ENCODE data around the gene ADAMTS15. TPM values are rescaled to one million over a fixed set of nuclear protein-coding genes. Genes with fewer than 3 reads are reported as not detected.

ADAMTS15 gene
- total RNA-seq, 1 donor from 2014 or later: 0.20 TPM

GRCh38 chr11:130514851-130515250 lies 66.4 kb downstream of the ADAMTS15 start:
- Mint-ChIP-seq H3K27me3 (ENCODE audit: unreplicated experiment) (peaks cover 9% of the 10 kb centered on the region), H3K4me1 (ENCODE audit: low read depth, unreplicated experiment) (peaks cover 8% of the 10 kb centered on the region), H3K9me3 (ENCODE audit: unreplicated experiment) (peaks cover 10% of the 10 kb centered on the region), H3K27ac (ENCODE audit: unreplicated experiment) (no peak overlapping the region), H3K36me3 (ENCODE audit: unreplicated experiment) (peaks cover 7% of the 10 kb centered on the region), H3K4me3 (ENCODE audit: unreplicated experiment) (no peak overlapping the region)
- no peak for DNase-seq
- TF ChIP-seq, protein P1, sequence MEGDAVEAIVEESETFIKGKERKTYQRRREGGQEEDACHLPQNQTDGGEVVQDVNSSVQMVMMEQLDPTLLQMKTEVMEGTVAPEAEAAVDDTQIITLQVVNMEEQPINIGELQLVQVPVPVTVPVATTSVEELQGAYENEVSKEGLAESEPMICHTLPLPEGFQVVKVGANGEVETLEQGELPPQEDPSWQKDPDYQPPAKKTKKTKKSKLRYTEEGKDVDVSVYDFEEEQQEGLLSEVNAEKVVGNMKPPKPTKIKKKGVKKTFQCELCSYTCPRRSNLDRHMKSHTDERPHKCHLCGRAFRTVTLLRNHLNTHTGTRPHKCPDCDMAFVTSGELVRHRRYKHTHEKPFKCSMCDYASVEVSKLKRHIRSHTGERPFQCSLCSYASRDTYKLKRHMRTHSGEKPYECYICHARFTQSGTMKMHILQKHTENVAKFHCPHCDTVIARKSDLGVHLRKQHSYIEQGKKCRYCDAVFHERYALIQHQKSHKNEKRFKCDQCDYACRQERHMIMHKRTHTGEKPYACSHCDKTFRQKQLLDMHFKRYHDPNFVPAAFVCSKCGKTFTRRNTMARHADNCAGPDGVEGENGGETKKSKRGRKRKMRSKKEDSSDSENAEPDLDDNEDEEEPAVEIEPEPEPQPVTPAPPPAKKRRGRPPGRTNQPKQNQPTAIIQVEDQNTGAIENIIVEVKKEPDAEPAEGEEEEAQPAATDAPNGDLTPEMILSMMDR (IDR thresholded peaks at IDR 0.05; ENCODE audit: partially characterized antibody, unreplicated experiment): no peak

DNA sequence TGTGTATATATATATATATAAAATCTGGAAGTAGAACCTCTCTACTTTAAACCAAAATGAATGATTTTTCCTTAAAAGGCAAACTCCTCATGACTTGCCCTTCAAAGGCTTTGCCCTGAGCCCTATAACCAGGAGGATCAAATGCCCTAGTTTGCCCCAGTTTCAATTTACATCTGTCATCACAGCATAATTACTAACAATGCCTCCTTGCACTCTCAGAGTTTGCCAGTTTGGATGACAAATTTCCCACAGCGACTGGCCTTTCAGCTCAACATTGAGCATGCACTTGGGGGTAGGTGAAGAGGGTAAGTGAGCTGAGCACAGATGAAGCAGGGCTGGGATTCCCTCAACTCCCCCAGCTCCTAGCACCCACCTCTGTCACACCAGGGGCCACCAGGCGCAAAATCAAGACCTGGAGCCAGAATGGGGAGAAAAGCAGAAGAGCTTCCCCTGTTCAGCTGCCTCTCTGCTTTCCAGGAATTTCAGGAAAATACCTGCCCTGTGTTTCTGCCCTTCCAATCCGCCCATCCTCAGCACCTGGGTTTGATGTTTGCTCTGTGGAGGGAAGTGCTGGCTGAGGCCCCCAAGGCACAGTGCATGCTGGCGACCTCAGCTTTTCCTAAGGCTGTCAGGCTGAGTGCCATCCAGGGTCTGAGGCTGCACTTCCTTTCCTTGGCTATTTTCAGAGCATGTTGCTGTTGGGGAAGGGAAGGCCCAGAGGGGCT lies 67.5 kb downstream of the ADAMTS15 start:
- Mint-ChIP-seq H3K4me1 (ENCODE audit: low read depth, unreplicated experiment) (peaks cover 8% of the 10 kb centered on the region), H3K4me3 (ENCODE audit: unreplicated experiment) (no peak overlapping the region), H3K27ac (ENCODE audit: unreplicated experiment) (no peak overlapping the region), H3K9me3 (ENCODE audit: unreplicated experiment) (peaks cover 10% of the 10 kb centered on the region), H3K27me3 (ENCODE audit: unreplicated experiment) (peaks cover 10% of the 10 kb centered on the region), H3K36me3 (ENCODE audit: unreplicated experiment) (no peaks in the 10 kb centered on the region)
- DNase-seq: no peak
- TF ChIP-seq, protein P1 (IDR thresholded peaks at IDR 0.05; ENCODE audit: partially characterized antibody, unreplicated experiment): no peak

- no peak for DNase-seq
- Mint-ChIP-seq H3K4me3 (ENCODE audit: unreplicated experiment) (no peak overlapping the region), H3K9me3 (ENCODE audit: unreplicated experiment) (peaks cover 10% of the 10 kb centered on the region), H3K36me3 (ENCODE audit: unreplicated experiment) (no peaks in the 10 kb centered on the region), H3K27ac (ENCODE audit: unreplicated experiment) (no peak overlapping the region), H3K4me1 (ENCODE audit: low read depth, unreplicated experiment) (peaks cover 10% of the 10 kb centered on the region), H3K27me3 (ENCODE audit: unreplicated experiment) (peaks cover 11% of the 10 kb centered on the region)
- TF ChIP-seq, protein P1 (IDR thresholded peaks at IDR 0.05; ENCODE audit: partially characterized antibody, unreplicated experiment): no peak
These were observed 68.4 kb downstream of the ADAMTS15 start for GRCh38 chr11:130516554-130517505.

GRCh38 chr11:130518164-130518680 lies 69.8 kb downstream of the ADAMTS15 start:
- Mint-ChIP-seq H3K4me3 (ENCODE audit: unreplicated experiment) (no peak overlapping the region), H3K9me3 (ENCODE audit: unreplicated experiment) (peaks cover 11% of the 10 kb centered on the region), H3K36me3 (ENCODE audit: unreplicated experiment) (no peaks in the 10 kb centered on the region), H3K27me3 (ENCODE audit: unreplicated experiment) (peaks cover 10% of the 10 kb centered on the region), H3K27ac (ENCODE audit: unreplicated experiment) (no peak overlapping the region), H3K4me1 (ENCODE audit: low read depth, unreplicated experiment) (peaks cover 20% of the 10 kb centered on the region)
- TF ChIP-seq, protein P1 (IDR thresholded peaks at IDR 0.05; ENCODE audit: partially characterized antibody, unreplicated experiment): no peak
- DNase-seq: no peak

All from glutamatergic neuron (in vitro differentiated cells).